A673 (cell line): ENCODE data around the gene C2orf76.

Experiments
- EZH2 ChIP-seq: fragments of 200-600 bp; sonication (generic); IDR thresholded peaks from 2 replicates; pipeline ENCODE4 v1.6.1; 2017; ENCODE audit warnings: borderline replicate concordance, low read depth, mild to moderate bottlenecking, mixed read lengths, antibody characterized with exemption, low read length; ENCODE audit not compliant: poor library complexity, severe bottlenecking
- TF ChIP-seq, protein P1 (sequence below): fragments of 300-800, 200-600 bp; sonication (generic); conservative IDR thresholded peaks from 2 replicates; pipeline ENCODE4 v1.5.1; 2017; ENCODE audit warnings: low read depth, mild to moderate bottlenecking, antibody characterized with exemption, low read length, moderate library complexity, mixed read lengths

DNA sequence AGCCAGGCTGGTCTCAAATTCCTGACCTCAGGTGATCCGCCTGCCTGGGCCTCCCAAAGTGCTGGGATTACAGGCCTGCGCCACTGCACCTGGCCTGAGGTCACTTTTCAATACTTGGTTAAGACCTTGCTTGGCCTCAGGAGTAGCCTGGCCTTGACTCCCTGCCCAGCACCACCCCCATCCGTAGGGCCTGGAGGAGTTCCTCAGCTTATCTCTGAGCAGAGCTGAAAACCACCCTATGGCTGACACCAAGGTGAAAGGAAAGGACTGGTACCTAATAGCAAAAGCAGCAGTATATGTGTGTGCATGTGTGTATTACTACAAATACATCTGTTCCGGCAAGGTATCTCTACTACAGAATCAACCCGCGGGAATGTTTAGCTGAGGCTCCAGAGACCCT lies 87.0 kb downstream of the C2orf76 start:
- TF ChIP-seq, protein P1, sequence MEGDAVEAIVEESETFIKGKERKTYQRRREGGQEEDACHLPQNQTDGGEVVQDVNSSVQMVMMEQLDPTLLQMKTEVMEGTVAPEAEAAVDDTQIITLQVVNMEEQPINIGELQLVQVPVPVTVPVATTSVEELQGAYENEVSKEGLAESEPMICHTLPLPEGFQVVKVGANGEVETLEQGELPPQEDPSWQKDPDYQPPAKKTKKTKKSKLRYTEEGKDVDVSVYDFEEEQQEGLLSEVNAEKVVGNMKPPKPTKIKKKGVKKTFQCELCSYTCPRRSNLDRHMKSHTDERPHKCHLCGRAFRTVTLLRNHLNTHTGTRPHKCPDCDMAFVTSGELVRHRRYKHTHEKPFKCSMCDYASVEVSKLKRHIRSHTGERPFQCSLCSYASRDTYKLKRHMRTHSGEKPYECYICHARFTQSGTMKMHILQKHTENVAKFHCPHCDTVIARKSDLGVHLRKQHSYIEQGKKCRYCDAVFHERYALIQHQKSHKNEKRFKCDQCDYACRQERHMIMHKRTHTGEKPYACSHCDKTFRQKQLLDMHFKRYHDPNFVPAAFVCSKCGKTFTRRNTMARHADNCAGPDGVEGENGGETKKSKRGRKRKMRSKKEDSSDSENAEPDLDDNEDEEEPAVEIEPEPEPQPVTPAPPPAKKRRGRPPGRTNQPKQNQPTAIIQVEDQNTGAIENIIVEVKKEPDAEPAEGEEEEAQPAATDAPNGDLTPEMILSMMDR: no peak
- TF ChIP-seq EZH2: no peak
